PC-9 (cell line): ENCODE measurements around the gene ADAMTSL1. TPM values are rescaled to one million over a fixed set of nuclear protein-coding genes. Genes with fewer than 3 reads are reported as not detected.

Source experiments
- BruUV-seq: library from RNA; stranded (reverse); fragments of 400-500 nt; replicated peaks from 2 replicates; lab custom pipeline; 2021; lab: Mats Ljungman, UMichigan
- CTCF ChIA-PET: fragments of 300-600 bp; sonication (Branson Sonifier 250); formaldehyde crosslinking; loops from one replicate; lab custom pipeline; 2022; ENCODE audit warnings: antibody characterized with exemption; lab: Charles Lee
- POLR2A ChIA-PET: fragments of 300-600 bp; sonication (Branson Sonifier 250); formaldehyde crosslinking; loops from one replicate; lab custom pipeline; 2022; ENCODE audit warnings: antibody characterized with exemption; ENCODE audit not compliant: unreplicated experiment; lab: Charles Lee
- DNase-seq, 2 experiments: peaks; one replicate each; pipeline versions ENCODE4 v3.0.0 to v3.0.0-alpha.2; 2015 to 2022; ENCODE audit warnings: mixed read lengths in 1 of 2
- H2AFZ ChIP-seq: fragments of 200-600 bp; sonication (generic); 2 replicates; pipeline ENCODE4 v1.8.1; 2017; ENCODE audit warnings: antibody characterized with exemption
- H3F3A ChIP-seq: fragments of 200-600 bp; sonication (generic); 2 replicates; pipeline ENCODE4 v1.8.1; 2017; ENCODE audit warnings: antibody characterized with exemption, mild to moderate bottlenecking, low read depth; ENCODE audit not compliant: insufficient read depth
- H3K27ac ChIP-seq: fragments of 200-600 bp; sonication (generic); 2 replicates; pipeline ENCODE4 v1.6.1; 2016; ENCODE audit warnings: mixed run types
- H3K27me3 ChIP-seq: fragments of 200-600 bp; sonication (generic); 2 replicates; pipeline ENCODE4 v1.6.1; 2016; ENCODE audit warnings: low read depth, mixed run types; ENCODE audit not compliant: insufficient read depth
- H3K36me3 ChIP-seq: fragments of 200-600 bp; sonication (generic); 2 replicates; pipeline ENCODE4 v1.6.1; 2016; ENCODE audit warnings: low read depth, mixed run types
- H3K4me1 ChIP-seq: fragments of 200-600 bp; sonication (generic); replicated peaks from 2 replicates; pipeline ENCODE4 v1.6.1; 2016; ENCODE audit warnings: mixed run types; ENCODE audit not compliant: insufficient read depth
- H3K4me2 ChIP-seq: fragments of 200-600 bp; sonication (generic); 2 replicates; pipeline ENCODE4 v1.6.1; 2017; ENCODE audit warnings: mixed run types
- H3K4me3 ChIP-seq: fragments of 200-600 bp; sonication (generic); 2 replicates; pipeline ENCODE4 v1.6.1; 2016; ENCODE audit warnings: mixed run types
- H3K79me2 ChIP-seq: fragments of 200-600 bp; sonication (generic); 2 replicates; pipeline ENCODE4 v1.6.1; 2017; ENCODE audit warnings: low read depth, mixed run types
- H3K9me2 ChIP-seq: fragments of 200-600 bp; sonication (generic); 2 replicates; pipeline ENCODE4 v1.8.1; 2017; ENCODE audit warnings: mild to moderate bottlenecking; ENCODE audit not compliant: insufficient read depth
- H3K9me3 ChIP-seq: fragments of 200-600 bp; sonication (generic); 2 replicates; pipeline ENCODE4 v1.8.1; 2016; ENCODE audit warnings: low read depth; ENCODE audit not compliant: insufficient read depth
- H4K20me1 ChIP-seq: fragments of 200-600 bp; sonication (generic); 2 replicates; pipeline ENCODE4 v1.8.1; 2017; ENCODE audit not compliant: insufficient read depth
- EZH2 ChIP-seq: fragments of 200-600 bp; sonication (generic); IDR thresholded peaks from 2 replicates; pipeline ENCODE4 v1.8.0; 2017; ENCODE audit warnings: antibody characterized with exemption, low read depth
- intact Hi-C: fragments of 100-400 bp; cut with micrococcal nuclease; formaldehyde crosslinking; loops from one replicate; pipeline ENCODE4 v1.10.0; 2022; ENCODE audit not compliant: unreplicated experiment
- total RNA-seq: library from RNA; stranded (reverse); gene quantifications from 2 replicates; pipeline ENCODE4 v1.2.3, GENCODE V29; 2021
- TF ChIP-seq, protein P1 (sequence below): fragments of 200-600 bp; sonication (generic); conservative IDR thresholded peaks from 2 replicates; pipeline ENCODE4 v1.6.1; 2017; ENCODE audit warnings: mixed run types, antibody characterized with exemption, mild to moderate bottlenecking, moderate library complexity

Gene ADAMTSL1
- total RNA-seq, 1 experiment from 2014 or later: not detected

GRCh38 chr9:18428661-18429060 lies 45.3 kb upstream of the ADAMTSL1 start:
- no peaks in the 10 kb centered on the region for H3K9me3 ChIP-seq
- H3K4me3 ChIP-seq: no peak overlapping the region
- no peaks in the 10 kb centered on the region for H3K27me3 ChIP-seq
- H4K20me1 ChIP-seq: no peaks in the 10 kb centered on the region
- H3K27ac ChIP-seq: no peak overlapping the region
- no peaks in the 10 kb centered on the region for H3K36me3 ChIP-seq
- H3K4me1 ChIP-seq: no peaks in the 10 kb centered on the region
- DNase-seq: no peak
- no peak overlapping the region for H2AFZ ChIP-seq
- H3K4me2 ChIP-seq: no peak overlapping the region
- no peak for TF ChIP-seq EZH2
- TF ChIP-seq, protein P1, sequence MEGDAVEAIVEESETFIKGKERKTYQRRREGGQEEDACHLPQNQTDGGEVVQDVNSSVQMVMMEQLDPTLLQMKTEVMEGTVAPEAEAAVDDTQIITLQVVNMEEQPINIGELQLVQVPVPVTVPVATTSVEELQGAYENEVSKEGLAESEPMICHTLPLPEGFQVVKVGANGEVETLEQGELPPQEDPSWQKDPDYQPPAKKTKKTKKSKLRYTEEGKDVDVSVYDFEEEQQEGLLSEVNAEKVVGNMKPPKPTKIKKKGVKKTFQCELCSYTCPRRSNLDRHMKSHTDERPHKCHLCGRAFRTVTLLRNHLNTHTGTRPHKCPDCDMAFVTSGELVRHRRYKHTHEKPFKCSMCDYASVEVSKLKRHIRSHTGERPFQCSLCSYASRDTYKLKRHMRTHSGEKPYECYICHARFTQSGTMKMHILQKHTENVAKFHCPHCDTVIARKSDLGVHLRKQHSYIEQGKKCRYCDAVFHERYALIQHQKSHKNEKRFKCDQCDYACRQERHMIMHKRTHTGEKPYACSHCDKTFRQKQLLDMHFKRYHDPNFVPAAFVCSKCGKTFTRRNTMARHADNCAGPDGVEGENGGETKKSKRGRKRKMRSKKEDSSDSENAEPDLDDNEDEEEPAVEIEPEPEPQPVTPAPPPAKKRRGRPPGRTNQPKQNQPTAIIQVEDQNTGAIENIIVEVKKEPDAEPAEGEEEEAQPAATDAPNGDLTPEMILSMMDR: no peak
- H3F3A ChIP-seq: no peaks in the 10 kb centered on the region
- CTCF ChIA-PET: interaction anchor here (0.6 kb wide), 1 partner anchor 28 kb away, joined by 3 read pairs; no protein-coding TSS in a partner anchor
- intact Hi-C loops: no loop called here
- no peaks in the 10 kb centered on the region for H3K79me2 ChIP-seq
- H3K9me2 ChIP-seq: no peaks in the 10 kb centered on the region
- POLR2A ChIA-PET: no interaction called here
- no TSS peak for BruUV-seq

- Histone ChIP-seq H3K27me3 (no peaks in the 10 kb centered on the region), H4K20me1 (no peaks in the 10 kb centered on the region), H3K4me3 (no peak overlapping the region), H3K4me2 (no peak overlapping the region), H3K9me3 (no peaks in the 10 kb centered on the region), H3K4me1 (no peaks in the 10 kb centered on the region), H3K36me3 (no peaks in the 10 kb centered on the region), H3F3A (no peaks in the 10 kb centered on the region), H3K79me2 (no peaks in the 10 kb centered on the region), H3K27ac (no peak overlapping the region), H3K9me2 (no peaks in the 10 kb centered on the region), H2AFZ (no peak overlapping the region)
- DNase-seq: no peak
- CTCF ChIA-PET: no interaction called here
- no peak for TF ChIP-seq EZH2
- TF ChIP-seq, protein P1: no peak
- no TSS peak for BruUV-seq
- POLR2A ChIA-PET: no interaction called here
- intact Hi-C loops: no loop called here
These were observed 44.9 kb upstream of the ADAMTSL1 start for GRCh38 chr9:18429070-18429469.

DNA sequence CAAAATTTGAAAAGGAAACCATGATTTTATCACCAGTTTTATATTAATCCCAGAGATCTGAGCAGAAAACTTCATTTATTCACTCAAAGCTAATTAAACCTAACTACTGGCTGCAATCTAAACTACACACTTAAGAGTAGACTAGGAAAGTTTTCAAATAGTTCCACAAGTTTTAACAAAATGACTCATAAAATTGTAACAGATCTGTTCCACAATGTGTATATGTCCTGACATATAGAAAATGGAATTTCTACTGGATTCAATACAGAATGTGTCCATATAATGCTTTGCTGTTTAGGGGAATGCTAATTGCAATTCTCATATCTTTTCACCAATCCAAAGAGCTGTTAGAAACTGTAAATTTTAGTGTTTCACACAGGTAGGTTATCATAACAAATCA lies 40.3 kb upstream of the ADAMTSL1 start:
- no TSS peak for BruUV-seq
- H4K20me1 ChIP-seq: no peaks in the 10 kb centered on the region
- no peak for DNase-seq
- no peak overlapping the region for H3K27ac ChIP-seq
- no peaks in the 10 kb centered on the region for H3K9me2 ChIP-seq
- intact Hi-C loops: no loop called here
- no peaks in the 10 kb centered on the region for H3F3A ChIP-seq
- no peak for TF ChIP-seq EZH2
- TF ChIP-seq, protein P1: no peak
- H3K36me3 ChIP-seq: no peaks in the 10 kb centered on the region
- no peak overlapping the region for H2AFZ ChIP-seq
- H3K4me2 ChIP-seq: no peak overlapping the region
- no peaks in the 10 kb centered on the region for H3K9me3 ChIP-seq
- H3K27me3 ChIP-seq: no peaks in the 10 kb centered on the region
- no peaks in the 10 kb centered on the region for H3K4me1 ChIP-seq
- no peaks in the 10 kb centered on the region for H3K79me2 ChIP-seq
- ChIA-PET POLR2A (no interaction called here), CTCF (no interaction called here)
- no peak overlapping the region for H3K4me3 ChIP-seq
